SK-N-DZ (cell line): ENCODE results near the gene MTTP.

Experiments used
- DNase-seq: peaks from one replicate; pipeline ENCODE4 v3.0.0-alpha.2; 2015; ENCODE audit warnings: low spot score

Gene MTTP

GRCh38 chr4:99642725-99643489 is 68.3 kb downstream of the MTTP start:
- DNase-seq, result no peak

GRCh38 chr4:99644453-99644852 is 69.8 kb downstream of the MTTP start:
- DNase-seq, result no peak

GRCh38 chr4:99645036-99645435 is 70.4 kb downstream of the MTTP start:
- DNase-seq, result no peak

GRCh38 chr4:99645638-99646037 is 71.0 kb downstream of the MTTP start:
- no peak for DNase-seq

- no peak for DNase-seq
These were observed 72.4 kb downstream of the MTTP start for GRCh38 chr4:99647071-99647470.

- no peak for DNase-seq
These were observed 73.7 kb downstream of the MTTP start for GRCh38 chr4:99648321-99648720.

GRCh38 chr4:99649208-99649607 is 74.6 kb downstream of the MTTP start:
- no peak for DNase-seq

GRCh38 chr4:99649778-99650177 is 75.2 kb downstream of the MTTP start:
- DNase-seq, result no peak

- DNase-seq, result no peak
These were observed 76.6 kb downstream of the MTTP start for GRCh38 chr4:99651016-99651769.

- no peak for DNase-seq
These were observed 77.3 kb downstream of the MTTP start for GRCh38 chr4:99651811-99652485.

- no peak for DNase-seq
These were observed 78.2 kb downstream of the MTTP start for GRCh38 chr4:99652596-99653436.

GRCh38 chr4:99653916-99654315 is 79.3 kb downstream of the MTTP start:
- DNase-seq, result no peak

GRCh38 chr4:99654361-99654761 is 79.7 kb downstream of the MTTP start:
- no peak for DNase-seq

- no peak for DNase-seq
These were observed 80.9 kb downstream of the MTTP start for GRCh38 chr4:99655308-99656081.

- no peak for DNase-seq
These were observed 83.2 kb downstream of the MTTP start, which contains the start of gene C4orf54 for GRCh38 chr4:99657798-99658197. C4orf54 (minus strand) TSS chr4:99657828; CDS start chr4:99654648, 3,180 bp downstream.

GRCh38 chr4:99658666-99659065 is 84.0 kb downstream of the MTTP start:
- DNase-seq, result no peak

- DNase-seq, result no peak
These were observed 87.3 kb downstream of the MTTP start for GRCh38 chr4:99661907-99662306.

- no peak for DNase-seq
These were observed 90.1 kb downstream of the MTTP start for GRCh38 chr4:99664716-99665115.

GRCh38 chr4:99665983-99666382 is 91.4 kb downstream of the MTTP start:
- DNase-seq, result no peak

- DNase-seq, result no peak
These were observed 93.8 kb downstream of the MTTP start for GRCh38 chr4:99668472-99668871.

- DNase-seq, result no peak
These were observed 94.5 kb downstream of the MTTP start for GRCh38 chr4:99669084-99669483.
